GM12873 (cell line): Measurements from ENCODE around the gene TMX3.

Experiments used
- CTCF ChIP-seq: IDR thresholded peaks from 2 replicates; pipeline ENCODE4 v1.5.1; 2012; ENCODE audit warnings: low read depth, mild to moderate bottlenecking, moderate library complexity, low read length, control low read depth; ENCODE audit not compliant: insufficient read depth; ENCODE audit errors: missing control alignments

Gene TMX3

GRCh38 chr18:68694316-68694715, 20.6 kb downstream of the TMX3 start:
- TF ChIP-seq CTCF: no peak

DNA sequence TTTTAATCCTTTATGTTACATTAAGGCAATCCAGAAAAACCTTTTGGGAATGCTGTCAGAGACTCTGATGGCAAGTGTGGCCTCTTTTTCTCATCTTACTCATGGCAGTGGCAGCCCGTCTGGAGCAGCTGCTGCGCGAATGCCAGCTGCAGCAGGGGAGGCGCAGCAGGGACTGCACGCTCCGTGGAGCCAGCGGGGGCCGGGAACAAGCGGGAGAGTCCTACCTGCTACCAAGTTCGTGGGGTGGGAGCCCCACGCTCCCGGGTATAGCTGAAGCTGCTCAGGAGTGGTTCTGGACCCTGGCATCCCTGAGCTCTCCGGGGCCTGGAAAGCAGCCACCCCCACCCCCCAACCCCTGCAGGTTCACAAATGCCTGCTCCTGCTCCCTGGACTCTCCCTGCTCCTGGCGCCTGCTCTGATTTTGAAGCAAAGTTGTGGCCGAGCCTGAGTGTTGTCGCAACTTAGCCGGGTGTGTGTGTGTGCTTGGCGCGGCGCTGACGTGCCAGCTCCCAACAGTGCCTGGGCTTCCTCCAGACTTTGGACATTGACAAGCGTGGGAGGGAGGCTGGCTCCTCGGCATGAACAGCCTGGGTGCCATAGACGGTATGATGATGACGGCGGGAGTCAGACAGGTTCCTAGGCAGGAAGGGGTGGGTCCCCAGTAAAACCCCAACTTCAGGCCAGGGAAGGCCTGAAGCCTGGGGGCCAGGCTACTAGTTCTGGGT, 21.7 kb downstream of the TMX3 start:
- no peak for TF ChIP-seq CTCF

GRCh38 chr18:68679528-68679927, 35.4 kb downstream of the TMX3 start:
- no peak for TF ChIP-seq CTCF

DNA sequence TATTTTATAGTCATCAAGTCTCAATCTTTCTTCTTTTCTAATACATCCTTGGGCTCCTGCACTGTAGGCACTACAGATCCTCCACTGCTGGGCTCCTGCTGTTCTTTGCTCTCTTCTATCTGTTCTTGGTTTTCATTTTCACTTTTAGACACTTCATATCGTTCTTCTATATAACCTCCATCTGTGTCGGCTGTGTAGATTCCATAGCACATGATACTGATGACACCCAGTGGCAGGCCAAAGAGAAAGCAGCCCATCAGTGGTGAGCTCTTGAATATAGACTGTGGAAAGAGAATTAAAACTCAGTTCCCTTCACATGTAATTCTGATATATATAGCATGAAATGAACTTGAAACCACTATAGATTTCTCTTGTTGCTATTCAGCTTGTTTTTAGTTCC, 38.0 kb downstream of the TMX3 start:
- TF ChIP-seq CTCF: no peak

GRCh38 chr18:68667121-68667520, 47.8 kb downstream of the TMX3 start:
- no peak for TF ChIP-seq CTCF

GRCh38 chr18:68666381-68666780, 48.5 kb downstream of the TMX3 start:
- TF ChIP-seq CTCF: no peak

GRCh38 chr18:68665628-68666027, 49.3 kb downstream of the TMX3 start:
- TF ChIP-seq CTCF: no peak

- peak; percentile 22 for TF ChIP-seq CTCF
Measured at GRCh38 chr18:68662754-68663153, 52.2 kb downstream of the TMX3 start.
